Right lobe of liver (tissue), 6 donors: Measurements from ENCODE around the gene INO80B. TPM values are rescaled to one million over a fixed set of nuclear protein-coding genes. Genes with fewer than 3 reads are reported as not detected.

Source experiments
- ATAC-seq, 4 donors: fragments of 200-7000 bp; cut with Tn5 transposase; one replicate each; pipeline ENCODE4 v1.9.1; 2020; ENCODE audit warnings: mild to moderate bottlenecking in 4 of 4, moderate library complexity in 4 of 4
- DNase-seq, 3 donors: peaks; one replicate each; pipeline ENCODE4 v3.0.0-alpha.2; 2020
- H3K27ac ChIP-seq, 3 donors: fragments of 200-600 bp; one replicate each; pipeline ENCODE4 v1.8.0; 2022
- H3K27me3 ChIP-seq, 2 donors: fragments of 200-600 bp; one replicate each; pipeline ENCODE4 v1.8.0; 2022
- H3K36me3 ChIP-seq, 4 donors: fragments of 200-600 bp; sonication (generic) in 1 of 4; one replicate each; pipeline versions ENCODE4 v1.5.1 to v1.8.0; 2017 to 2022; ENCODE audit warnings: control low read depth in 1 of 4
- H3K4me1 ChIP-seq, 4 donors: fragments of 200-600 bp; sonication (generic) in 1 of 4; one replicate each; pipeline versions ENCODE4 v1.5.1 to v1.8.0; 2017 to 2022; ENCODE audit warnings: control low read depth in 1 of 4
- H3K4me3 ChIP-seq, 3 donors: fragments of 200-600 bp; one replicate each; pipeline ENCODE4 v1.8.0; 2022
- H3K9me3 ChIP-seq, 4 donors: fragments of 200-600 bp; sonication (generic) in 1 of 4; one replicate each; pipeline versions ENCODE4 v1.5.1 to v1.8.0; 2017 to 2022; ENCODE audit warnings: control low read depth in 1 of 4
- POLR2A ChIP-seq: fragments of 450-650 bp; IDR thresholded peaks from one replicate; pipeline ENCODE4 v1.6.1; 2017; ENCODE audit warnings: antibody characterized with exemption, mild to moderate bottlenecking
- WGBS: methylation state at CpG from one replicate; pipeline ENCODE4 v1.1.6; 2018; ENCODE audit warnings: low coverage, low lambda C conversion rate; ENCODE audit not compliant: insufficient coverage; ENCODE audit errors: missing lambda C conversion rate; 5-methylcytosine and 5-hydroxymethylcytosine counted together
- intact Hi-C, 2 donors: fragments of 100-400 bp; cut with DNase I; formaldehyde crosslinking; loops; one replicate each; pipeline versions ENCODE4 v1.11.2 to v1.14.1; 2022
- total RNA-seq, 6 experiments: library from RNA; depleted of rRNA in 2 of 6; stranded (reverse); fragments of >200 nt in 2 of 6; fragmentation: NEBNext Ultra II Directional in 3 of 6; extraction: Animal tissue kit (Norgen Biotek cat#: 25700) in 3 of 6; gene quantifications; one replicate each; pipeline versions ENCODE4 v1.1.0 to v1.2.4, GENCODE V29; 2016 to 2023
- TF ChIP-seq, protein P1 (sequence below), 4 donors: fragments of 200-600 bp in 3 of 4; fragments of 450-650 bp in 1 of 4; IDR thresholded peaks; one replicate each; pipeline versions ENCODE4 v1.5.1 to v1.8.0; 2016 to 2022; ENCODE audit warnings: antibody characterized with exemption in 4 of 4, mild to moderate bottlenecking in 2 of 4
- donor health status: DM: no; HTN: yes; CAD: no.
- donor health status: DM: no; HTN: no; CAD: no.
- donor health status: DM: no; HTN: no; CAD: no.
- donor health status: DM: no; HTN: yes; CAD: no.
- donor health status: DM: no; HTN: yes; CAD: no.

INO80B gene
- total RNA-seq, 6 experiments from 2014 or later = 3.4 to 20.3 (median 18.8) TPM

DNA sequence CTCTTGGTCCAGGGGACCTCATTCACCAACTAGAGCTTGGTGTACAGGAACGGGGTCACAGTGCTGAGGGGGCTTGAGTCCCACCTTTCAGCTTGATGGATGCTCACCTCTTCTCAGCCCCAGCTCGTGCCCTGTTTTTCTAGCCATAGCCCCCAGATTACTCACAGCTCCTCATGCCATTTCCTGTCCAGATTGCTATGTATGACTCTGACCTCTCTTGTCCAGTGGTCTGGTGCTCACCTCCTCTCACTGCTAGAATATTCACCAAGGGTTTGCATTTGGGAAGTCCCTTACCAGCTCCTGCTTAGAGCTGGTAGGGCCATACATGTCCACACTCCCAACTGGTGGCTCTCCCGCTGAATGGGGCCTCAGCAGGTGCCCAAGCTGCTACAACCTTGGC lies 38.7 kb downstream of the INO80B start:
- H3K36me3 ChIP-seq = peaks cover 0 to 32% (median 9%) of the 10 kb centered on the region in 4 donors
- no peaks in the 10 kb centered on the region for H3K9me3 ChIP-seq
- DNase-seq = no peak
- H3K4me1 ChIP-seq = peaks cover 0 to 75% (median 25%) of the 10 kb centered on the region in 4 donors
- intact Hi-C loops = no loop called here
- H3K27ac ChIP-seq = no peak overlapping the region
- ATAC-seq = no peak
- H3K27me3 ChIP-seq = no peaks in the 10 kb centered on the region
- 60% methylated on average over 1 of the region's 3 CpGs for WGBS
- TF ChIP-seq, protein P1, sequence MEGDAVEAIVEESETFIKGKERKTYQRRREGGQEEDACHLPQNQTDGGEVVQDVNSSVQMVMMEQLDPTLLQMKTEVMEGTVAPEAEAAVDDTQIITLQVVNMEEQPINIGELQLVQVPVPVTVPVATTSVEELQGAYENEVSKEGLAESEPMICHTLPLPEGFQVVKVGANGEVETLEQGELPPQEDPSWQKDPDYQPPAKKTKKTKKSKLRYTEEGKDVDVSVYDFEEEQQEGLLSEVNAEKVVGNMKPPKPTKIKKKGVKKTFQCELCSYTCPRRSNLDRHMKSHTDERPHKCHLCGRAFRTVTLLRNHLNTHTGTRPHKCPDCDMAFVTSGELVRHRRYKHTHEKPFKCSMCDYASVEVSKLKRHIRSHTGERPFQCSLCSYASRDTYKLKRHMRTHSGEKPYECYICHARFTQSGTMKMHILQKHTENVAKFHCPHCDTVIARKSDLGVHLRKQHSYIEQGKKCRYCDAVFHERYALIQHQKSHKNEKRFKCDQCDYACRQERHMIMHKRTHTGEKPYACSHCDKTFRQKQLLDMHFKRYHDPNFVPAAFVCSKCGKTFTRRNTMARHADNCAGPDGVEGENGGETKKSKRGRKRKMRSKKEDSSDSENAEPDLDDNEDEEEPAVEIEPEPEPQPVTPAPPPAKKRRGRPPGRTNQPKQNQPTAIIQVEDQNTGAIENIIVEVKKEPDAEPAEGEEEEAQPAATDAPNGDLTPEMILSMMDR (IDR thresholded peaks at IDR 0.05) = no peak
- TF ChIP-seq POLR2A = no peak
- H3K4me3 ChIP-seq = no peak overlapping the region

- DNase-seq = no peak
- 73% methylated on average over 1 of the region's 1 CpG for WGBS
- ATAC-seq = no peak
- Histone ChIP-seq H3K27me3 (no peaks in the 10 kb centered on the region), H3K27ac (no peak overlapping the region), H3K4me3 (no peak overlapping the region), H3K9me3 (no peaks in the 10 kb centered on the region), H3K36me3 (peaks cover 0 to 32% (median 9%) of the 10 kb centered on the region in 4 donors), H3K4me1 (peaks cover 0 to 75% (median 28%) of the 10 kb centered on the region in 4 donors)
- intact Hi-C loops = no loop called here
- TF ChIP-seq POLR2A = no peak
- TF ChIP-seq, protein P1 (IDR thresholded peaks at IDR 0.05) = no peak
Observed at GRCh38 chr2:74495440-74495839, 40.6 kb downstream of the INO80B start.

DNA sequence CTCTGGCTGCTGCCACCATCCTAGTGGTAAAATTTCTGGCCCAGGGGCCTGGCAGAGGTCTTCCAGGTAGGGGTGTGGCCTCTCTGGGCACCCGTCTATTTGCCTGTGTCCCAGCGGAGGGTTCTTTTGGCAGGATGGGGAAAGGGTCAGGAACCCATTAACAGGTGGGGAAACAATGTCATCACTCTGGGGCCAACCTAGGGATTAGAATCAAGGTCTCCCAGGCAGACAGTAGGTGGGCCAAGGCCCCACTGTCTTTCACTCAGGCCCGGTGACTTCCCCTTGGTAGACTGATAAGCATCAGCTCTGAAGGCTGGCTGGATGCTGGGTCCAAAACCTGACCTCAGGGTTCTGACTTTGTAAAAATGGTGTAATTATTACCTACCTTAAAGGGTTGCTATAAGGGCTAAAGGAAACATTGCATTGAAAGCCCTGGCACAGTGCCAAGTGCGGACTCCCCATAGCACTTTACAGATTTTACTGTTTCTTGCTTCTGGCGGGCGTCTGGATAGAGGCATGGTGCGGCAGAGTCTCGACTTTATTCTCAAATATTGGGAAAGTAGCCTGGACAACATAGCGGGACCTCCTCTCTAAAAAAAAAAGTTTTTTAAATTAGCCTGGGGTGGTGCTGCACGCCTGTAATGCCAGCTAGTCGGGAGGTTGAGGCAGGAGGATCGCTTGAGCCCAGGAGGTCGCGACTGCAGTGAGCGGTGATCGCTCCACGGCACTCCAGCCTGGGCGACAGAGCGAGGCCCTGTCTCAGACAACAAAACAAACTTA lies 42.3 kb downstream of the INO80B start:
- TF ChIP-seq, protein P1 (IDR thresholded peaks at IDR 0.05) = no peak
- no peak for TF ChIP-seq POLR2A
- no peaks in the 10 kb centered on the region for H3K9me3 ChIP-seq
- peaks cover 0 to 70% (median 21%) of the 10 kb centered on the region in 4 donors for H3K4me1 ChIP-seq
- WGBS = 34% methylated on average over 15 of the region's 19 CpGs
- no peaks in the 10 kb centered on the region for H3K27me3 ChIP-seq
- peak overlapping the region in 1 of 3 donors; percentile 66 for H3K27ac ChIP-seq
- peaks cover 0 to 17% (median 7%) of the 10 kb centered on the region in 4 donors for H3K36me3 ChIP-seq
- H3K4me3 ChIP-seq = peak overlapping the region in 2 of 3 donors; percentile 37 to 55
- ATAC-seq (no peak), DNase-seq (no peak)
- intact Hi-C loops = no loop called here

DNA sequence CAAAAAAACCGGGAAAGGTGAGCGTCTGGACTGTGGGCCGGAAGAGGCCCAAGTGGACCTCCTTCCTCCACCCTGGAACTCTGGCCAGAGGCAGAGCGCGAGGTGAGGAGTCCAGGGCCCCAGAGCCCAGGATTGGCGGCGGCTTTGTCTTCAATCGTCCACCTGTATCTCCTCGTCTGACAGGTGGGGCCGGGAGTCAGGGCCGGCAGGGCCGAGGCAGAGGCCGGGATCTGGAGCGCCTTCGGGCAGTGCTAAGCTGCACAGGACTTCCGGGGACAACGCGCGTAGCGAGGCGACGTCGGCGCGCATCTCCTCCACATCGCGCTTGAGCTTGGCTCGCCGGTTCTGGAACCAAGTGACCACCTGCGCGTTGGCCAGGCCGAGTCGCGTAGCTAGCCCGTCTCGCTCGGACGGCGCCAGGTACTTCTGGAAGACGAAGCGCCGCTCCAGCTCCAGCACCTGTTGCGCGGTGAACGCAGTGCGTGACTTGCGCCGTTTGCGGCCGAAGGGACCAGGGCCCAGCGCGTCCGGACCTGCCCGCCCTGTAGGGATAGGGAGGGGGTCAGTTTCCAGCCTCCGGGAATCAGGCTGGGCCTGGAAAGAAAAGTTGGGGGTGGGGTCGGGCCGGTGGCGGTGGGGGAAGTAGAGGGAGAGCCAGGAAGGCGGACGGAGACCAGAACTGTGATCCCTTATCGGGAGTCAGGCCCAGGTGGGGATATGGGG lies 43.1 kb downstream of the INO80B start:
- peaks cover 0 to 63% (median 17%) of the 10 kb centered on the region in 4 donors for H3K4me1 ChIP-seq
- peaks cover 0 to 10% (median 5%) of the 10 kb centered on the region in 4 donors for H3K36me3 ChIP-seq
- H3K4me3 ChIP-seq = peak overlapping the region; percentile 37 to 55 (median 44)
- peak in 2 of 3 donors; percentile 55 to 59 for DNase-seq
- ATAC-seq = peak; percentile 6 to 29 (median 16)
- H3K27me3 ChIP-seq = no peaks in the 10 kb centered on the region
- 22% methylated on average over 11 of the region's 61 CpGs for WGBS
- TF ChIP-seq POLR2A = no peak
- TF ChIP-seq, protein P1 (IDR thresholded peaks at IDR 0.05) = no peak
- H3K9me3 ChIP-seq = no peaks in the 10 kb centered on the region
- intact Hi-C loops = no loop called here
- H3K27ac ChIP-seq = peak overlapping the region in 2 of 3 donors; percentile 5 to 66
